Liver (tissue), 3 donors: ENCODE results near the gene LY86.

Experiments used
- CTCF ChIP-seq: fragments of 150-350 bp; IDR thresholded peaks from 2 replicates; pipeline ENCODE4 v1.5.1; 2017; ENCODE audit warnings: improper control_type of control experiment, low read depth, low read length; ENCODE audit not compliant: missing input control
- EGR1 ChIP-seq, 2 donors: IDR thresholded peaks; 2 replicates each; pipeline ENCODE4 v1.6.1; 2016 to 2018; ENCODE audit warnings: antibody characterized with exemption in 2 of 2, low read depth in 2 of 2
- FOXA1 ChIP-seq: IDR thresholded peaks from 2 replicates; pipeline ENCODE4 v1.6.1; 2016; ENCODE audit warnings: antibody characterized with exemption
- FOXA2 ChIP-seq: IDR thresholded peaks from 2 replicates; pipeline ENCODE4 v1.6.1; 2016; ENCODE audit warnings: antibody characterized with exemption
- GABPA ChIP-seq, 2 donors: IDR thresholded peaks in 1 of 2; conservative IDR thresholded peaks in 1 of 2; 2 replicates each; pipeline ENCODE4 v1.6.1; 2016; ENCODE audit warnings: antibody characterized with exemption in 2 of 2, mild to moderate bottlenecking in 1 of 2, moderate library complexity in 1 of 2
- MAX ChIP-seq: IDR thresholded peaks from 2 replicates; pipeline ENCODE4 v1.6.1; 2016; ENCODE audit warnings: antibody characterized with exemption
- SP1 ChIP-seq: IDR thresholded peaks from 2 replicates; pipeline ENCODE4 v1.6.1; 2018; ENCODE audit warnings: antibody characterized with exemption, mild to moderate bottlenecking
- TAF1 ChIP-seq: conservative IDR thresholded peaks from 2 replicates; pipeline ENCODE4 v1.6.1; 2016; ENCODE audit warnings: antibody characterized with exemption, mild to moderate bottlenecking
- YY1 ChIP-seq: IDR thresholded peaks from 2 replicates; pipeline ENCODE4 v1.6.1; 2016; ENCODE audit warnings: antibody characterized with exemption, mild to moderate bottlenecking
- TF ChIP-seq, protein P1 (sequence below): IDR thresholded peaks from 2 replicates; pipeline ENCODE4 v1.6.1; 2016; ENCODE audit warnings: antibody characterized with exemption
- TF ChIP-seq, protein P2 (sequence below): IDR thresholded peaks from 2 replicates; pipeline ENCODE4 v1.6.1; 2016; ENCODE audit warnings: antibody characterized with exemption
- donor health status: healthy.
- donor health status: healthy.

DNA sequence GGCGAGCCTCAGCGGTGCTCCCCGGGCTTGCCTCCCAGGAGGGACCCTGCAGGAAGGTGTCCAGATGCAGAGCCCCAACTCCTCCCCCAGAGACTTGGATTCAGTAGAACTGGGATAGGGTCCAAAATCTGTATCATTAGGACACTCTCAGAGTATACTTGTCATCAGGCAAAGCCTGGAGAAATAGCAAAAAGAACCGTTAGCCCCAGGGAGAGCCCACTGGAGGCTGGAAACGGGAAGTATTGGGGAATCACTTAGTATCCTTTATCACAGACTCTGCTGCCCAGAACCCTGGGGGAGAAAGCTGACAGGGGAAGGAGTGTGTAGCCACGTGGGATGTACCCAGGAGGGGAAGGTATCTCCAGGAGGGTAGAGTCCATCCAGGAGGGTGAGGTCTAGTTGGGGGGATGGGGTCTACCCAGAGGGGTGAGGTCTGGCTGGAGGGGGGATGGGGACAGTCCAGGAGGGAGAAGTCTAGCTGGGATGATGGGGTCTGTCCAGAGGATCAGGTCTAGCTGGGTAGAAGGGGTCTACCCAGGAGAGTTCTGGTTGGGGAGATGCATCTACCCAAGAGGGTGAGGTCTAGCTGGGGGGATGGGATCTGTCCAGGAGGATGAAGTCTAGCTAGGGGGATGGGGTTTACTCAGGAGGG lies 107.2 kb downstream of the LY86 start:
- TF ChIP-seq CTCF, result no peak
- TF ChIP-seq MAX, result no peak
- TF ChIP-seq YY1, result no peak
- no peak for TF ChIP-seq GABPA (IDR thresholded peaks at IDR 0.05 in 1 of 2, conservative IDR thresholded peaks at IDR 0.05 in 1 of 2)
- TF ChIP-seq, protein P1, sequence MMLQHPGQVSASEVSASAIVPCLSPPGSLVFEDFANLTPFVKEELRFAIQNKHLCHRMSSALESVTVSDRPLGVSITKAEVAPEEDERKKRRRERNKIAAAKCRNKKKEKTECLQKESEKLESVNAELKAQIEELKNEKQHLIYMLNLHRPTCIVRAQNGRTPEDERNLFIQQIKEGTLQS, result no peak
- TF ChIP-seq SP1, result no peak
- no peak for TF ChIP-seq FOXA2
- TF ChIP-seq EGR1 (IDR thresholded peaks at IDR 0.05; ENCODE audit: low read depth in 2 of 2), result no peak
- TF ChIP-seq FOXA1, result no peak
- TF ChIP-seq TAF1, result no peak
- TF ChIP-seq, protein P2, sequence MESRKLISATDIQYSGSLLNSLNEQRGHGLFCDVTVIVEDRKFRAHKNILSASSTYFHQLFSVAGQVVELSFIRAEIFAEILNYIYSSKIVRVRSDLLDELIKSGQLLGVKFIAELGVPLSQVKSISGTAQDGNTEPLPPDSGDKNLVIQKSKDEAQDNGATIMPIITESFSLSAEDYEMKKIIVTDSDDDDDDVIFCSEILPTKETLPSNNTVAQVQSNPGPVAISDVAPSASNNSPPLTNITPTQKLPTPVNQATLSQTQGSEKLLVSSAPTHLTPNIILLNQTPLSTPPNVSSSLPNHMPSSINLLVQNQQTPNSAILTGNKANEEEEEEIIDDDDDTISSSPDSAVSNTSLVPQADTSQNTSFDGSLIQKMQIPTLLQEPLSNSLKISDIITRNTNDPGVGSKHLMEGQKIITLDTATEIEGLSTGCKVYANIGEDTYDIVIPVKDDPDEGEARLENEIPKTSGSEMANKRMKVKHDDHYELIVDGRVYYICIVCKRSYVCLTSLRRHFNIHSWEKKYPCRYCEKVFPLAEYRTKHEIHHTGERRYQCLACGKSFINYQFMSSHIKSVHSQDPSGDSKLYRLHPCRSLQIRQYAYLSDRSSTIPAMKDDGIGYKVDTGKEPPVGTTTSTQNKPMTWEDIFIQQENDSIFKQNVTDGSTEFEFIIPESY, result no peak
